ENCODE data around the gene SLC44A5. TPM values are rescaled to one million over a fixed set of nuclear protein-coding genes. Genes with fewer than 3 reads are reported as not detected.
A peak's percentile ranks its signal among the peaks of the same experiment; 100 is the strongest.
"Not testable (repeated sequence)": the region's sequence is repeated elsewhere in the genome, so short reads cannot be mapped to it uniquely, and the experiment has no call there.

SLC44A5 gene
- total RNA-seq, 4 donors from 2014 or later = 0.11 to 2.0 (median 0.87) TPM

DNA sequence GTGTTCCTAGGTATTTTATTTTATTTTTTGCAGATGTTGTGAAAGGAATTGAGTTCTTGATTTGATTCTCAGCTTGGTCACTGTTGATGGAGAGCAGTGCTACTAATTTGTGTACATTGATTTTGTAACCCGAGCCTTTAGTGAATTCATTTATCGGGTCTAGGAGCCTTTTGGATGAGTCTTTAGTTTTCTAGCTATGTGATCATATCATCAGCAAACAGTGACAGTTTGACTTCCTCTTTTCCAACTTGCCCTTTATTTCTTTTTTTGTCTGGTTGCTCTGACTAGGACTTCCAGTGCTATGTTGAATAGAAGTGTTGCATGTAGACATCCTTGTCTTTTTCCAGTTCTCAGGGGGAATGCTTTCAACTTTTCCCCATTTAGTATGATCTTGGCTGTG lies 337.8 kb downstream of the SLC44A5 start:
- no peaks in the 10 kb centered on the region for H3K9me3 ChIP-seq
- intact Hi-C loops (cut with DNase I) = no loop called here
- TF ChIP-seq POLR2A (IDR thresholded peaks at IDR 0.05) = no peak
- TF ChIP-seq, protein P1, sequence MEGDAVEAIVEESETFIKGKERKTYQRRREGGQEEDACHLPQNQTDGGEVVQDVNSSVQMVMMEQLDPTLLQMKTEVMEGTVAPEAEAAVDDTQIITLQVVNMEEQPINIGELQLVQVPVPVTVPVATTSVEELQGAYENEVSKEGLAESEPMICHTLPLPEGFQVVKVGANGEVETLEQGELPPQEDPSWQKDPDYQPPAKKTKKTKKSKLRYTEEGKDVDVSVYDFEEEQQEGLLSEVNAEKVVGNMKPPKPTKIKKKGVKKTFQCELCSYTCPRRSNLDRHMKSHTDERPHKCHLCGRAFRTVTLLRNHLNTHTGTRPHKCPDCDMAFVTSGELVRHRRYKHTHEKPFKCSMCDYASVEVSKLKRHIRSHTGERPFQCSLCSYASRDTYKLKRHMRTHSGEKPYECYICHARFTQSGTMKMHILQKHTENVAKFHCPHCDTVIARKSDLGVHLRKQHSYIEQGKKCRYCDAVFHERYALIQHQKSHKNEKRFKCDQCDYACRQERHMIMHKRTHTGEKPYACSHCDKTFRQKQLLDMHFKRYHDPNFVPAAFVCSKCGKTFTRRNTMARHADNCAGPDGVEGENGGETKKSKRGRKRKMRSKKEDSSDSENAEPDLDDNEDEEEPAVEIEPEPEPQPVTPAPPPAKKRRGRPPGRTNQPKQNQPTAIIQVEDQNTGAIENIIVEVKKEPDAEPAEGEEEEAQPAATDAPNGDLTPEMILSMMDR (IDR thresholded peaks at IDR 0.05) = no peak
- H3K36me3 ChIP-seq = no peaks in the 10 kb centered on the region
- H3K27me3 ChIP-seq = no peaks in the 10 kb centered on the region
- H3K27ac ChIP-seq = no peak overlapping the region
- no peak overlapping the region for H3K4me3 ChIP-seq (replicated peaks in 1 of 3)
- DNase-seq = no peak
- 90 to 93% methylated on average over 2 of the region's 2 CpGs for WGBS, 2 donors
- H3K4me1 ChIP-seq = no peaks in the 10 kb centered on the region

DNA sequence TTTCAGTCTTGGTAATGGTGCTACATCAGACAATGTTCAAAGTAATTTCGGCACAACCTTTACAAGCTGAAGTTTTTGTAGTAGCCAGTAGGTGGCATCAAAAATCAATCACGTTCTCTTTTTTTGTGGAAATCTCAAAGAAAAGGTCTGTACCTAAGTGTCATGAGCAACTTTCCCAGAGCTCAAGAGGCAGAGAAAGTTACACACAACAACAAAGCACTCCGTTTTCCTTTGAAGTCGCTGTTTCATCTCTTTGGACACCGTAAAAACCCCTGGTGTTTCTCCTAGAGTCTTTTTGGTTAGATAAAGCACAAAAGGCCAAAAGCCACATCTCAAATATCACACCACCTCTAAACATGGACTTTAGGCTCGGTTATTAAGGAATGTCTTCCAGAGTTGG lies 345.1 kb downstream of the SLC44A5 start:
- no peak overlapping the region for H3K4me3 ChIP-seq (replicated peaks in 1 of 3)
- H3K27ac ChIP-seq = no peak overlapping the region
- intact Hi-C loops (cut with DNase I) = loop anchor here (2.0 kb wide), 1 partner anchor 365 kb away; no protein-coding TSS in a partner anchor
- no peak for DNase-seq
- no peaks in the 10 kb centered on the region for H3K27me3 ChIP-seq
- no peak for TF ChIP-seq POLR2A (IDR thresholded peaks at IDR 0.05)
- TF ChIP-seq, protein P1 (IDR thresholded peaks at IDR 0.05) = peak; percentile 30 to 74 (median 52)
- H3K36me3 ChIP-seq = no peaks in the 10 kb centered on the region
- H3K9me3 ChIP-seq = no peaks in the 10 kb centered on the region
- H3K4me1 ChIP-seq = no peaks in the 10 kb centered on the region
- WGBS, 2 donors = 10% methylated on average over 6 of the region's 6 CpGs

DNA sequence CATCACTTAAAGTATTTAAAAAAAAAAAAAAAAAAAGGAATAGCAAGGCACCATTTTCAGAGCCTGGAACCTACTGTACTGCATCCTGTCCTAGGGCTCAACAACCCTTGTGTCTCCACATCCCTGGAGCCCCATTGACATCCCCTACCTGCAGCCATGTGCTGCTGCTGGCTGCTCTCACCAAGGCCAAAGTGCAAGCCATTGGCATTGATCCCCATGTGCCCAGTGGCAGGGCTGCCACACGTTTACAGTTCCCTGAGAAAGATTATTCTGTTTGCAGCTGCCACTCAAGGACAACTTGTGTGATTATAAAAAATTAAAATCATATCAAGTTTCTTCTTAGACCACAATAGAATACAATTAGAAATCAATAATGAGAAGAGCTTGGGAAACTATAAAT lies 346.8 kb downstream of the SLC44A5 start:
- Histone ChIP-seq H3K27ac (no peak overlapping the region), H3K27me3 (no peaks in the 10 kb centered on the region), H3K4me3 (replicated peaks in 1 of 3) (no peak overlapping the region), H3K4me1 (no peaks in the 10 kb centered on the region), H3K36me3 (no peaks in the 10 kb centered on the region), H3K9me3 (no peaks in the 10 kb centered on the region)
- intact Hi-C loops (cut with DNase I) = loop anchor here (2.0 kb wide), 1 partner anchor 367 kb away; no protein-coding TSS in a partner anchor
- TF ChIP-seq POLR2A (IDR thresholded peaks at IDR 0.05) = no peak
- TF ChIP-seq, protein P1 (IDR thresholded peaks at IDR 0.05) = no peak
- DNase-seq = no peak
- WGBS, 2 donors = 44 to 65% methylated on average over 1 of the region's 1 CpG

DNA sequence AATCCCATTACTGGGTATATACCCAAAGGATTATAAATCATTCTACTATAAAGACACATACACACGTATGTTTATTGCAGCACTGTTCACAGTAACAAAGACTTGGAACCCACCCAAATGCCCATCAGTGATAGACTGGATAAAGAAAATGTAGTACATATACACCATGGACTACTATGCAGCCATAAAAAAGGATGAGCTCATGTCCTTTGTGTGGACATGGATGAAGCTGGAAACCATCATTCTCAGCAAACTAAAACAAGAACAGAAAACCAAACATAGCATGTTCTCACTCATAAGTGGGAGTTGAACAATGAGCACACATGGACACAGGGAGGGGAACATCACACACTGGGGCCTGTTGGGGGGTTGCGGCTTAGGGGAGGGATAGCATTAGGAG lies 347.3 kb downstream of the SLC44A5 start:
- 93 to 96% methylated on average over 2 of the region's 2 CpGs for WGBS, 2 donors
- intact Hi-C loops (cut with DNase I) = loop anchor here (2.0 kb wide), 1 partner anchor 367 kb away; no protein-coding TSS in a partner anchor

DNA sequence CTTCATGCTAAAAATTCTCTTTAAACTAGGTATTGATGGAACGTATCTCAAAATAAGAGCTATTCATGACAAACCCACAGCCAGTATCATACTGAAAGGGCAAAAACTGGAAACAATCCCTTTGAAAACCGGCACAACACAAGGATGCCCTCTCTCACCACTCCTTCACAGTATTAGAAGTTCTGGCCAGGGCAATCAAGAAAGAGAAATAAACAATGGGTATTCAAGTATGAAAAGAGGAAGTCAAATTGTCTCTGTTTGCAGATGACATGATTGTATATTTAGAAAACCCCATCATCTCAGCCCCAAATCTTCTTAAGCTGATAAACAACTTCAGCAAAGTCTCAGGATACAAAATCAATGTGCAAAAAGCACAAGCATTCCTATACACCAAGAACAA lies 349.0 kb downstream of the SLC44A5 start:
- H3K27me3 ChIP-seq; H3K4me1 ChIP-seq; DNase-seq; H3K27ac ChIP-seq; H3K9me3 ChIP-seq; H3K4me3 ChIP-seq (replicated peaks in 1 of 3); H3K36me3 ChIP-seq; intact Hi-C loops (cut with DNase I): not testable (repeated sequence)
- WGBS, 2 donors = 72 to 78% methylated on average over 2 of the region's 2 CpGs

More for the DNA sequence above, 347.3 kb downstream of the SLC44A5 start:
- DNase-seq; H3K9me3 ChIP-seq; H3K4me1 ChIP-seq; H3K4me3 ChIP-seq (replicated peaks in 1 of 3); H3K27ac ChIP-seq; H3K36me3 ChIP-seq; H3K27me3 ChIP-seq: not testable (repeated sequence)

DNA sequence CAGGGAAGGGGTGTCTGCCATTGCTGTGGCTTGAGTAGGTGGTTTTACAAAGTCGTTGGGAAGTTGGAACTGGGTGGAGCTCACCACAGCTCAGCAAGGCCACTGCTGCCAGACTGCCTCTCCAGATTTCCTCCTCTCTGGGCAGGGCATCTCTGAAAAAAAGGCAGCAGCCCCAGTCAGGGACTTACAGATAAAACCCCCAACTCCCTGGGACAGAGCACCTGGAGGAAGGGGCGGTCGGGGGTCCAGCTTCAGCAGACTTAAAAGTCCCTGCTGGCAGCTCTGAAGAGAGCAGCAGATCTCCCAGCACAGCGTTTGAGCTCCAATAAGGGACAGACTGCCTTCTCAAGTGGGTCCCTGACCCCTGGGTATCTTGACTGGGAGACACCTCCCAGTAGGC lies 352.6 kb downstream of the SLC44A5 start:
- intact Hi-C loops (cut with DNase I) = no loop called here
- TF ChIP-seq, protein P1 (IDR thresholded peaks at IDR 0.05) = no peak
- no peak for TF ChIP-seq POLR2A (IDR thresholded peaks at IDR 0.05)

More for the DNA sequence above, 352.6 kb downstream of the SLC44A5 start:
- no peaks in the 10 kb centered on the region for H3K9me3 ChIP-seq
- H3K27me3 ChIP-seq = no peaks in the 10 kb centered on the region
- H3K27ac ChIP-seq = no peak overlapping the region
- no peak for DNase-seq
- WGBS, 2 donors = 85 to 100% methylated on average over 3 to 4 of the region's 4 CpGs
- H3K36me3 ChIP-seq = no peaks in the 10 kb centered on the region
- no peaks in the 10 kb centered on the region for H3K4me1 ChIP-seq
- H3K4me3 ChIP-seq (replicated peaks in 1 of 3) = no peak overlapping the region

Data from thyroid gland (tissue), 4 donors.